Measurements from ENCODE around the gene MPC1.

DNA sequence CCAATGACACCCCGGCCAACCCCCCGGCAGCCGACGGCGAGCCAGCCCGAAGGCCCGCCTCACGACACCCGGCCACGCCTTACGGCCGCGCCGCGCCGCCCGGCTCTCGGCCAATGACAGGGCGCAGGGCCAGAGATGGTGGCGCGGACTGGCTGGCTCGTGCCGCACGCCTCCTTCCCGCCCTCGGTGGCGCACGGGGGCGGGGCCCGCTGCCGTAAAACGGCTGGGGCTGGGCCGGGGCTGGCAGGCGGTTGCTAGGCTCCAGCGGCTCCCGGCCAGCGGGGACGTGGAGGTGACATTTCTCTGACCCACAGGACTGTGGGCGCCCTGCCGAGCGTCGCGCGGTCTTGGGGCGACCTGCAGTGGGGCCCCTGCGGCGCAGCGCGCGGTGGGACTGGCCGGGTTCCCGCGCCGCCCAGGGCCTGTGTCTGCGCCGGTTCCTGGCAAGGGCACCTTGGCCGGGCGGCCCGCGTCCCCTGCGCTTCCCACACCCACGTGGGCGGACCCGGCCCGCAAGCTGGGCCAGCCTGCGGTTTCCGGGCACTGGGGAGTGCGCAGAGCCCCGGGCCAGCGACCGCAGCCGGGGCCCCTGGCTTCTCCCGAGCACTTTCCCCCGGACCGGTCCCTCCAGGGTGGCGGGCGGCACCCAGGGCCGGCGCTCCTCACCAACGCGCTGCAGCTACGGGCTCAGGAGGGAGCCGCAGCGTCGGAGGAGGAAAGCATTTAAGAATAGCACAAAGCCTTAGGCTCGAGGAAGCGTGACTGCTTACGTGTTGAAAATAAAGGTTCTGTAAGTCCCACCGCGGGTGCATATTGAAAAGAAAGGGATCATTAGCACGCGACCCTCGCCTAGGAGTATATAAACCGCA is at the start of gene MPC1:
- TF ChIP-seq EZH2 (IDR thresholded peaks at IDR 0.05; ENCODE audit: borderline replicate concordance, low read length): no peak
- TF ChIP-seq CTCF (IDR thresholded peaks at IDR 0.05; ENCODE audit: low read length): no peak

Measured in OCI-LY1 (cell line).